Fibroblast of skin of right quadriceps (primary cell): Measurements from ENCODE around the gene IRF5.

ENCODE experiments used
- DNase-seq: peaks from one replicate; pipeline ENCODE4 v3.0.0-alpha.2; 2013

The IRF5 gene

GRCh38 chr7:128921866-128922440 lies 15.8 kb upstream of the IRF5 start:
- DNase-seq = no peak

GRCh38 chr7:128922496-128923410 lies 15.0 kb upstream of the IRF5 start:
- no peak for DNase-seq

GRCh38 chr7:128923411-128923800 lies 14.3 kb upstream of the IRF5 start:
- no peak for DNase-seq

GRCh38 chr7:128924707-128925588 lies 12.8 kb upstream of the IRF5 start:
- DNase-seq = no peak

- no peak for DNase-seq
Measured at GRCh38 chr7:128928159-128928813, 9.4 kb upstream of the IRF5 start.

GRCh38 chr7:128928882-128929788 lies 8.6 kb upstream of the IRF5 start:
- no peak for DNase-seq

- DNase-seq = no peak
Measured at GRCh38 chr7:128931190-128931798, 6.4 kb upstream of the IRF5 start.

GRCh38 chr7:128931965-128932861 lies 5.5 kb upstream of the IRF5 start:
- no peak for DNase-seq

- no peak for DNase-seq
Measured at GRCh38 chr7:128932862-128933179, 4.9 kb upstream of the IRF5 start.

GRCh38 chr7:128933180-128933891 lies 4.4 kb upstream of the IRF5 start:
- no peak for DNase-seq

- DNase-seq = no peak
Measured at GRCh38 chr7:128934361-128935341, 3.1 kb upstream of the IRF5 start.

- DNase-seq = no peak
Measured at GRCh38 chr7:128935342-128935730, 2.4 kb upstream of the IRF5 start.

GRCh38 chr7:128936798-128937197 lies 929 bp upstream of the IRF5 start:
- DNase-seq = no peak

GRCh38 chr7:128937271-128937646 lies 468 bp upstream of the IRF5 start:
- no peak for DNase-seq

GRCh38 chr7:128938544-128939074 lies 882 bp downstream of the IRF5 start:
- no peak for DNase-seq

GRCh38 chr7:128939075-128939860 lies 1.5 kb downstream of the IRF5 start:
- DNase-seq = no peak

GRCh38 chr7:128939861-128940410 lies 2.2 kb downstream of the IRF5 start:
- no peak for DNase-seq
